Hepatocyte (in vitro differentiated cells): ENCODE measurements around the gene ARSG. TPM values are rescaled to one million over a fixed set of nuclear protein-coding genes. Genes with fewer than 3 reads are reported as not detected.

ENCODE experiments used
- DNase-seq: peaks from one replicate; pipeline ENCODE4 v3.0.0-alpha.2; 2016; ENCODE audit warnings: low spot score
- H2AFZ ChIP-seq: fragments of 200-600 bp; sonication (generic); 2 replicates; pipeline ENCODE4 v1.6.0; 2016; ENCODE audit warnings: antibody characterized with exemption, mild to moderate bottlenecking
- H3K27ac ChIP-seq: fragments of 200-600 bp; sonication (generic); 2 replicates; pipeline ENCODE4 v1.5.1; 2016; ENCODE audit warnings: mild to moderate bottlenecking
- H3K27me3 ChIP-seq: fragments of 200-600 bp; sonication (generic); 2 replicates; pipeline ENCODE4 v1.6.1; 2016
- H3K36me3 ChIP-seq: fragments of 200-600 bp; sonication (generic); replicated peaks from 2 replicates; pipeline ENCODE4 v1.5.1; 2016; ENCODE audit warnings: low read depth; ENCODE audit not compliant: insufficient read depth
- H3K4me1 ChIP-seq: fragments of 200-600 bp; sonication (generic); 2 replicates; pipeline ENCODE4 v1.5.1; 2016; ENCODE audit warnings: mild to moderate bottlenecking, moderate library complexity; ENCODE audit not compliant: insufficient read depth
- H3K4me2 ChIP-seq: fragments of 200-600 bp; sonication (generic); 2 replicates; pipeline ENCODE4 v1.6.0; 2016
- H3K4me3 ChIP-seq: fragments of 200-600 bp; sonication (generic); 2 replicates; pipeline ENCODE4 v1.5.1; 2016; ENCODE audit warnings: mild to moderate bottlenecking
- H3K79me2 ChIP-seq: fragments of 200-600 bp; sonication (generic); 2 replicates; pipeline ENCODE4 v1.6.0; 2017; ENCODE audit warnings: mild to moderate bottlenecking
- H3K9me2 ChIP-seq: fragments of 200-600 bp; sonication (generic); replicated peaks from 2 replicates; pipeline ENCODE4 v1.6.0; 2017; ENCODE audit warnings: mild to moderate bottlenecking; ENCODE audit not compliant: insufficient read depth
- H3K9me3 ChIP-seq: fragments of 200-600 bp; sonication (generic); 2 replicates; pipeline ENCODE4 v1.5.1; 2016; ENCODE audit warnings: low read depth, mild to moderate bottlenecking
- H4K20me1 ChIP-seq: fragments of 200-600 bp; sonication (generic); 2 replicates; pipeline ENCODE4 v1.6.0; 2016; ENCODE audit warnings: mild to moderate bottlenecking; ENCODE audit not compliant: insufficient read depth, poor library complexity, severe bottlenecking
- EZH2 ChIP-seq: fragments of 200-600 bp; sonication (generic); IDR thresholded peaks from 2 replicates; pipeline ENCODE4 v1.6.1; 2016; ENCODE audit warnings: antibody characterized with exemption, mild to moderate bottlenecking, borderline replicate concordance
- EZH2phosphoT487 ChIP-seq: fragments of 200-600 bp; sonication (generic); IDR thresholded peaks from one replicate; pipeline ENCODE4 v1.6.1; 2018; ENCODE audit warnings: antibody characterized with exemption, mild to moderate bottlenecking, low read depth, moderate library complexity; ENCODE audit not compliant: unreplicated experiment, severe bottlenecking
- WGBS: methylation state at CpG from one replicate; pipeline ENCODE4 v1.1.6; 2016; ENCODE audit warnings: low lambda C conversion rate; ENCODE audit errors: missing lambda C conversion rate; 5-methylcytosine and 5-hydroxymethylcytosine counted together
- polyA plus RNA-seq: library from polyadenylated mRNA; unstranded; fragments of >200 nt; fragmentation: Nextera tagmentation; extraction: Ambion mirVana; gene quantifications from 2 replicates; pipeline ENCODE4 v1.2.1, GENCODE V29; 2016
- total RNA-seq: library from RNA; depleted of rRNA; stranded (reverse); fragments of >200 nt; gene quantifications from 2 replicates; pipeline ENCODE4 v1.2.3, GENCODE V29; 2014
- TF ChIP-seq, protein P1 (sequence below): fragments of 200-600 bp; sonication (generic); IDR thresholded peaks from 2 replicates; pipeline ENCODE4 v1.5.1; 2016; ENCODE audit warnings: antibody characterized with exemption, mild to moderate bottlenecking; ENCODE audit not compliant: poor library complexity

ARSG gene
- total and polyA plus RNA-seq, 2 experiments from 2014 or later: 1.3 to 1.4 TPM

DNA sequence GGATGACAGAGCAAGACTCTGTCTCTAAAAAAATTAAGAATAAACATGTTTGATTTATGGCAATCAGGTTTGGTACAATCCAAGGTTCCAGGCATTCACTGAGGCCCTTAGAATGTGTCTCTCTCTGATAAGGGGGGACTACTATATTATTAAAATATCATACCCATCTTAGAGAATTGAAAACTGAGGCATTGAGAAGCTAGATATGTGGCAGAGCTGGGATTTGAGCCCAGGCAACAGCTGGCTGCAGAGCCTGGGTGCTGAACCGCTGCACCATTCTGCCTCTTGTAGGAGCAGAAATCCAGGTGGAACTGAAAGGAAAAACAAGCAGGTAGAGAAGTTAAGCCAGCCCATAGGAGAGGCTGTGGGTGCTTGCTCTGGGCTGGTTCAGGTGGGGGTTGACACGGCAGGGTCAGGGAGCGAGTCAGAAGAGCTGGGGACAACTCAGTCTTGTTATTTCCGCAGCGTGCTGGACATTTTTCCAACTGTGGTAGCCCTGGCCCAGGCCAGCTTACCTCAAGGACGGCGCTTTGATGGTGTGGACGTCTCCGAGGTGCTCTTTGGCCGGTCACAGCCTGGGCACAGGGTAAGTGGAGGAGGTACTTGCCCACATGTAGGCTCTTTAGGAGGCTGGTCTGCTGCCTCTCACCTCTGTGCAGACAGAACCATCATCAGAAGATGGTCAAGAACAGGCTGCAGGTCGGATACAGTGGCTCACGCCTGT, 103.5 kb downstream of the ARSG start:
- no peak for DNase-seq
- H3K27ac ChIP-seq: no peak overlapping the region
- H3K4me3 ChIP-seq: no peak overlapping the region
- no peaks in the 10 kb centered on the region for H3K79me2 ChIP-seq
- no peak overlapping the region for H2AFZ ChIP-seq
- no peaks in the 10 kb centered on the region for H3K36me3 ChIP-seq
- H4K20me1 ChIP-seq: no peaks in the 10 kb centered on the region
- H3K4me1 ChIP-seq: no peaks in the 10 kb centered on the region
- H3K9me2 ChIP-seq: no peaks in the 10 kb centered on the region
- no peak for TF ChIP-seq EZH2
- H3K4me2 ChIP-seq: no peak overlapping the region
- H3K9me3 ChIP-seq: no peaks in the 10 kb centered on the region
- 98% methylated on average over 12 of the region's 12 CpGs for WGBS
- H3K27me3 ChIP-seq: no peaks in the 10 kb centered on the region

DNA sequence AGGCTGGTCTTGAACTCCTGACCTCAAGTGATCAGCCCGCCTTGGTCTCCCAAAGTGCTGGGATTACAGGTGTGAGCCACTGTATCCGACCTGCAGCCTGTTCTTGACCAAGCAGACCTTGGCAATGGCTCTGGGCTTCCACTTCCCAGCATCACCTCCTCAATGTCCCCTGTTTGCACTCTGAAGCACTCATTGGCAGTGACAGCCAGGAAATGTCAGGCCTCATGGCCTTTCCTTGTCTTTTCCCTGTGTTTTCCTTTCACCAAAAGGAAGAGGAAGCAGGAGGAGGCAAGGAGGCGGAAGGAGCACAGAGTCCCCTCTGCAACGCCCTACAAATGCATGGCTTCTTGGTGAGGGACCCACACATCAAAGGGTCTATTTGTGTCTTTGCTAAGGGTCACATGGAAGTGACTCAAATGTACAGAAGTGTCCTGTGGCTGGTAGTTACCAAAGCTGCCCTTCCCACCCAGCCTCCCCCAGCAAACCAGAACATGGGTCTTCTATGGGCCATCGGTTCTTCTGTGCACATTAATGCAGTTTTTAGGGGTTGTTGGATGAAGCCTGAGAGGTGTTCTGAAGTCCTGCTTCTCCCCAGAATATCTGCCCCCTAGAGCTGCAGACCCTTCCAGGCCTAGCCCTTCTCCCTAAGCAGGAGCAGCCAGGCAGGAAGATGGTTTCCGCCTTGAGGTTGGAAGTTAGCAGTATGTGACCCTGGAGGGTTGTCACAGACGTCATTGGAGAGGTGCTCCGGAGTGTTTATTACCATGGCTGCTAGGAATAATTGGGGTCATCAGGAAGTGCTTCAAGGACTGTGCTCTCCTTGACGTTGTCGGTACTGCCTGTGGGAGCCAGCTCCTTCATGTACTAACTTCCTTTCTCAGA, 105.2 kb downstream of the ARSG start:
- H3K4me1 ChIP-seq: peaks cover 5% of the 10 kb centered on the region
- H3K27ac ChIP-seq: no peak overlapping the region
- H3K27me3 ChIP-seq: no peaks in the 10 kb centered on the region
- TF ChIP-seq, protein P1, sequence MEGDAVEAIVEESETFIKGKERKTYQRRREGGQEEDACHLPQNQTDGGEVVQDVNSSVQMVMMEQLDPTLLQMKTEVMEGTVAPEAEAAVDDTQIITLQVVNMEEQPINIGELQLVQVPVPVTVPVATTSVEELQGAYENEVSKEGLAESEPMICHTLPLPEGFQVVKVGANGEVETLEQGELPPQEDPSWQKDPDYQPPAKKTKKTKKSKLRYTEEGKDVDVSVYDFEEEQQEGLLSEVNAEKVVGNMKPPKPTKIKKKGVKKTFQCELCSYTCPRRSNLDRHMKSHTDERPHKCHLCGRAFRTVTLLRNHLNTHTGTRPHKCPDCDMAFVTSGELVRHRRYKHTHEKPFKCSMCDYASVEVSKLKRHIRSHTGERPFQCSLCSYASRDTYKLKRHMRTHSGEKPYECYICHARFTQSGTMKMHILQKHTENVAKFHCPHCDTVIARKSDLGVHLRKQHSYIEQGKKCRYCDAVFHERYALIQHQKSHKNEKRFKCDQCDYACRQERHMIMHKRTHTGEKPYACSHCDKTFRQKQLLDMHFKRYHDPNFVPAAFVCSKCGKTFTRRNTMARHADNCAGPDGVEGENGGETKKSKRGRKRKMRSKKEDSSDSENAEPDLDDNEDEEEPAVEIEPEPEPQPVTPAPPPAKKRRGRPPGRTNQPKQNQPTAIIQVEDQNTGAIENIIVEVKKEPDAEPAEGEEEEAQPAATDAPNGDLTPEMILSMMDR: no peak
- TF ChIP-seq EZH2 (no peak), EZH2phosphoT487 (no peak)
- no peaks in the 10 kb centered on the region for H3K9me3 ChIP-seq
- no peaks in the 10 kb centered on the region for H4K20me1 ChIP-seq
- no peak overlapping the region for H3K4me3 ChIP-seq
- H3K79me2 ChIP-seq: no peaks in the 10 kb centered on the region
- H3K9me2 ChIP-seq: no peaks in the 10 kb centered on the region
- WGBS: 82% methylated on average over 10 of the region's 10 CpGs
- DNase-seq: no peak
- no peaks in the 10 kb centered on the region for H3K36me3 ChIP-seq
- no peak overlapping the region for H2AFZ ChIP-seq
- H3K4me2 ChIP-seq: no peak overlapping the region

DNA sequence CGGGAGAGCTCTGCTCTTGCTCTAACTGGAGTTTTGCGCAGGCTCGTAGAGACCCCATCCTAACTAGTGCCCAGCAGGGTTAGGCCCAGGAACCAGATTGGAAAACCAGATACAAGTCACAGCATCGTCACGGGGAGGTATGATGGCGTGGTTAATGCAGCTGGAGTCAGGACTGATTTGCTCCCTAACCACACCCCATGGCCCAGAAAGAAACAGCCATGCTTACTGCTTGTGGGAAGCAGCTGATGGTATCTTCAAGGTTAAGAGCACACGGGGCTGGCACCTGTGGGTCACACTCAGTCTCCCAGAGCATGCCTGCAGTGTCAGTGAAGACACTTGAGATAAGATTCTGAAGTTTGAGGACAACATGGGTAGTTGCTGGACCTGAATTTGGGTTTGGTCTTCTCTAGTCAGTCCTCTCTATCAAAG, 105.8 kb downstream of the ARSG start:
- WGBS: 85% methylated on average over 7 of the region's 7 CpGs
- Histone ChIP-seq H3K79me2 (no peaks in the 10 kb centered on the region), H3K4me2 (no peak overlapping the region), H3K9me2 (no peaks in the 10 kb centered on the region), H3K27ac (no peak overlapping the region), H3K27me3 (no peaks in the 10 kb centered on the region), H3K4me1 (peaks cover 5% of the 10 kb centered on the region), H3K36me3 (no peaks in the 10 kb centered on the region), H3K4me3 (no peak overlapping the region), H2AFZ (no peak overlapping the region), H3K9me3 (no peaks in the 10 kb centered on the region), H4K20me1 (no peaks in the 10 kb centered on the region)
- TF ChIP-seq EZH2phosphoT487: no peak
- TF ChIP-seq, protein P1: no peak
- TF ChIP-seq EZH2: no peak
- DNase-seq: no peak
